Ramos (cell line): ENCODE measurements around the gene TRIP11.

Source experiments
- in situ Hi-C: fragments of 300-500 bp; cut with MboI; formaldehyde crosslinking; loops from one replicate; pipeline ENCODE4 v1.14.3; 2022; ENCODE audit warnings: low sequenced_read_pairs; ENCODE audit not compliant: unreplicated experiment

TRIP11 gene

GRCh38 chr14:92012121-92012748 is 27.6 kb downstream of the TRIP11 start:
- in situ Hi-C loops: no loop called here

GRCh38 chr14:92010644-92011043 is 29.2 kb downstream of the TRIP11 start:
- in situ Hi-C loops: no loop called here

DNA sequence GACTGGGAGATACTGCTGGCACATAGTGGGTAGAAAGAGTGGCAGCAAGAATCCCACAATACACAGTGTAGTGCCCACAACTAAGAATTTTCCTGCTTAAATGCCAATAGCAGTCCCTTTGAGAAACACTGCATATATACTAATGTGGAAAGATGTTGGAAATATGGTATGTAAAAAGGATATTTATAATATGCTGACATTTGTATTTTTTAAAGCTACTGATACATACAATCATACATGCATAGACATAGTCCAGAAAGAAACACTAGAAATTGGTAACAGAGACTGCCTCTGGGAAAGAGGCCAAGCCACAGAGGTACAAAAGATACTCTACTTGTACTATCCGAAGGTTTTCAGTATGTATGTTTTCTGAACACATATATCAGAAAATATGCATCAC is 30.3 kb downstream of the TRIP11 start:
- in situ Hi-C loops: no loop called here

DNA sequence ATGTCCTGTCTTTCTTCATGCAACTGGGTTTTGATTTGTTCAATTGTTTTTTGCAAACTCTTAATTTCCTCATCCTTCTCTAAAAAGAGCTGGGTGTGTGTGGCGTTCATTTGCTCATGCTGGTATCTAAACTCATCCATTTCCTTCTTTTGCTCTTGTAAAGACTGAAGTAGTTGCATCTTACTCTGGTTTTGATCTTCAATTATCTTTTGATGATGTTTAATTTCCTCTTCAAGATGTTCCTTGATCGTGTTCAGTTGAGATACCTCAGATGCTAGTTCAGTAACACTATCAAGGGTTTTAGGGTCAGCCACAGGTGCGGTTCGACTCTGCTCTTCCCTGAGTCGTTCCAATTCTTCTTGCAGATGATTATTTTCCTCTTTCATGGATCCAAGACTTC is 34.8 kb downstream of the TRIP11 start:
- in situ Hi-C loops: no loop called here

DNA sequence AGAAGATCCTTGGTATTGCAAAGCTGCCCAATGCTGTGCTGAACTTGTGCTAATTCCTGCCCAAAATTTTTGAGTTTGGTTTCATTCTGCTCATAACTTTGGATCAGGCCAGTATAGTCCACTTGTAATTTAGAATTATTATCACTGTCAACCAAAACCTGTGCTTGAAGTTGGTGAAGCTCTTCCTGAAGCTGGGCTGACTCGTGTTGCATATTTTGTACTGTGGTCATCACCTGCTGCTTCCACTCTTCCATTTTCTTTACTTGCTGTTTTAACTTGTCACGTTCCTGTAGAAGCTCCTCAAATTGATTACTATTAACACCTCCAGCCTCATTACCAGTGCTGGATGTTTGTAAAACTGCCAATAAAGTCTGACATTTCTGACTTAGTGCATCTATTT is 35.8 kb downstream of the TRIP11 start:
- in situ Hi-C loops: no loop called here

- in situ Hi-C loops: no loop called here
Measured at GRCh38 chr14:91998667-91999570, 40.9 kb downstream of the TRIP11 start.

DNA sequence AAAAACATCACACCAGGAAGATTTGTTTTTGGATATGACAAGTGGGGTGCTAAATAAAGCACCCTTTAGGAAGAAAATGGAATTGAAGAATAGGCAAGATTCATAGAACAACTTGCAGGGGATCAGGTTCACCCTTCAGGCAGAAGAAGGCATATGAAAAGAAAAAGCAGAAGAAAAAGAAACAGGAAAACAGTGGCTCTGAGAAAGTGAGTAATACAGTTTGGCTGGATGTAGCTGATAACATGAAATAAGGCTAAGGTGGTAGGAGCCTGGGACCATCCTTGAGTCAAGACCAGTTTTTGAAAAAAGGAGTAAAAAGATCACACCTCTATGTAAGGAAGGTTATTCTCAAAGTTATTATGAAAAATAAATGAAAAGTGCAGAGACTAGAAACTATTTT is 42.4 kb downstream of the TRIP11 start:
- in situ Hi-C loops: no loop called here

DNA sequence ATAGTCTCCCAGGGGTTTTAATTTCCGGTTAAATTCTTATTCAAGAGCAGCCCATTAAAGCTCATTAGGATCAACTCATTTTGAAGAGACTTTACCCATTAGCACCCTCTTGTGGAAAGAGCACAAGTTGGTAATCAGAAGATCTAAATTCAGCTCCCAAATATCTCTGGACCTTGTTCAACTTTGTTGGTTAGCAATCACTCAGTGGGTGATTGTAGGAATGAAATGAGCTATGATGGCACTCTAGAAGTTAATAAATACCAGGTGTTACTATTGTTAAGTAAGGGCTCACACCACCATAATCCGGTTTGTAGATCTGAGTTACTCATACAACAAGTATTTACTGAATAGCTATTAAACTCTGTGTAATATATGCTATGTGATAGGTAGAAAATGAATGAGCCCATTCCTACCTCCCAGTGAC is 42.9 kb downstream of the TRIP11 start:
- in situ Hi-C loops: no loop called here

- in situ Hi-C loops: no loop called here
Measured at GRCh38 chr14:91987192-91987591, 52.7 kb downstream of the TRIP11 start.

- in situ Hi-C loops: no loop called here
Measured at GRCh38 chr14:91985521-91986255, 54.2 kb downstream of the TRIP11 start.

- in situ Hi-C loops: no loop called here
Measured at GRCh38 chr14:91985008-91985407, 54.9 kb downstream of the TRIP11 start.

GRCh38 chr14:91983588-91983987 is 56.3 kb downstream of the TRIP11 start:
- in situ Hi-C loops: no loop called here

GRCh38 chr14:91980157-91980556 is 59.7 kb downstream of the TRIP11 start:
- in situ Hi-C loops: no loop called here

DNA sequence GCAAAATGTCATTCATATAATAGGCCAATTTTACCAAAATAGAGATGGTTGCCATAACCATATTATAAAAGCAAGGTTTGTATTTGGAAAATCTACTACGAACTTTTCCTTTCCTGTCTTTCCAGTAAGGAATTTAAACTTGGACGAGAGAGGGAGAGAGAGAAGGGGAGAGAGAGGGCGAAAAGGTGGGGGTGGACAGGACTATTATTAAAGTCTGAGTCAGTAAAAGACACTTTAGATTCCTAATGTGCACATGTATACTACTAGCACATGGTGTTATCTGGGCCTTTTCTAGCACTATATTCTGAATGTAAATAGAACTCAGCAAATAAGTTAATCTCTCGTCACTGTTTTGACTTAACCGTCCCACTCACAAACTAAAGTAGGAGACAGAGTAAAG is 62.0 kb downstream of the TRIP11 start:
- in situ Hi-C loops: no loop called here

DNA sequence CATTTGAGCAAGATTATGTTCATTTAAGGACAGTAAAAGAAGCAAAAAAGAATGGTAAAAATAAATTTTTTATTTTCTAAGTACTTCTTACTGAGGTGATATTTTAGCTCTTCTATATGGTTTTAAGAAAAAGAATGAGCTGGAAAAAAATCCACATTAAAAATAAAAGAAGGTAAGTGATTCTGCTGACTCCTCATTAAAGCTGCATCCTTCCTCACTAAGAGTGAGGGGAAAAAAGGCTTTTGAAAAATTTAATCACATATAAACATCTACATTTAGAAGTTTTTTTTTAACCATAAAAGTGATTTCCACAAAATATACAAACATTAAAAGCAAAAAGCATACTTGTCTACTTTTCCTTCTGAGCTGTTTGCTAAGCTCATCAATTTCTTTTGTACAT is 64.1 kb downstream of the TRIP11 start:
- in situ Hi-C loops: no loop called here

DNA sequence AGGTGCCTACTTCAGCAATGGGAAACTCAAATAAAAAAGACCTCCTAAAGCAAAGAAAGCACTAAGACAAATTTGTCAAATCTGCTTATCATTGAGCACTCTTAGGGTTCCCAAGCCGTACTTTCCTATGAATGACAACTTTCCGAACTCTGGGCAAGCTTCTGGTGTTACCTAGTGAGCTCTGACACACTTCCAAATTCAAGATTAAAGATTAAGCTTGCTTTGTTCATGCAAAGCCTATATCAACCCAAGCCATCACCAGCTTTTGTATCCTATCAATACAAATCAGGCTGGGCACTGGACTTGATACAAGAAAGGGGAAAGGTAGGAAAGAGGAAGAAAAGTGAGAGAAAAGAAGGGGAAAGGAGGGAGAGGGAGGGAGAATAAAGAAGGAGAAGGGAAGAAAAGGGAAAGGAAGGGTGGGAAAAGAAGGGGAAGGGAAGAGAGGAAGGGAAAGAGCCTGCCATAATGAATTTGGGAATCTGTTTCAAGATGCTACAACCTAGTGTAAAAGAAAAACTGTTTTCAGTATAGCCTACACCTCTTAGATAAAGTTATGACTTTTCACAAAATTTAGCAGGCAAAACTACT is 68.6 kb downstream of the TRIP11 start:
- in situ Hi-C loops: no loop called here

- in situ Hi-C loops: no loop called here
Measured at GRCh38 chr14:91968280-91968679, 71.6 kb downstream of the TRIP11 start.

GRCh38 chr14:91964724-91965123 is 75.1 kb downstream of the TRIP11 start:
- in situ Hi-C loops: no loop called here

GRCh38 chr14:91964011-91964410 is 75.8 kb downstream of the TRIP11 start:
- in situ Hi-C loops: no loop called here

DNA sequence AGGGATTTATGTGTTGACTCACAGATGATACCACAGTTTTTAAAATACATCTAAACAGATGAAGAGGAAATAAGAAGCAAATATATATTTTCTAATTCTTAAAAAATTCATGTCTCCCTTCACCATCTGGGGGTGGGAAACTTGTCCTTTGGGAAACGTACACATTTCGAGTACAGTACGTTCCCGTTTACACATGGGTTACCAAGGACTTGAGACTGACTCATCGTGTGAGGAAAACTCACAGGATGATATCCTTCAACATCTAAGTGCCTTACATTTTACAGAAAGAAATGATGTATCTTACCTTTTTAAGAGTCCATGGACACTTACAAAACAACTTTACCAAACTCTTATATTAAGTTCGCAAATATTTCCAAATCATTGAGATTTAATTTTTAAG is 76.4 kb downstream of the TRIP11 start:
- in situ Hi-C loops: no loop called here
